GM20000 (cell line): ENCODE measurements around the gene RNF114.

Experiments
- DNase-seq: peaks from one replicate; pipeline ENCODE4 v3.0.0; 2012; ENCODE audit warnings: low spot score
- TF ChIP-seq, protein P1 (sequence below): IDR thresholded peaks from 2 replicates; pipeline ENCODE4 v1.5.1; 2012; ENCODE audit warnings: mild to moderate bottlenecking, control low read depth; ENCODE audit errors: extremely low read depth, missing control alignments

RNF114 gene

DNA sequence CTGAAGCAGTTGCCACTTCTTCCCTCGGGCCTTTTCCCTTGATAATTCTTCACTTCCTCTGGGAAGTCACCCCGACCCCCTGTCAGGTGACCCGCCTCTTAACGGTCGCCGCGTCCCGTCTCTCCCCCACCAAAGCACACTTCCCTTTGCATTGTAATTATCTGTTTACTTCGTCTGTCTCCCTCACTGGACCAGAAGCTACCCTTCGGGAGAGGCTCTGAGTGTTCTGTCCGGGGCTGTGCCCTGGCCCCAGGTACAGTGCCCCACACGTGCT, 45.8 kb downstream of the RNF114 start:
- no peak for DNase-seq
- TF ChIP-seq, protein P1, sequence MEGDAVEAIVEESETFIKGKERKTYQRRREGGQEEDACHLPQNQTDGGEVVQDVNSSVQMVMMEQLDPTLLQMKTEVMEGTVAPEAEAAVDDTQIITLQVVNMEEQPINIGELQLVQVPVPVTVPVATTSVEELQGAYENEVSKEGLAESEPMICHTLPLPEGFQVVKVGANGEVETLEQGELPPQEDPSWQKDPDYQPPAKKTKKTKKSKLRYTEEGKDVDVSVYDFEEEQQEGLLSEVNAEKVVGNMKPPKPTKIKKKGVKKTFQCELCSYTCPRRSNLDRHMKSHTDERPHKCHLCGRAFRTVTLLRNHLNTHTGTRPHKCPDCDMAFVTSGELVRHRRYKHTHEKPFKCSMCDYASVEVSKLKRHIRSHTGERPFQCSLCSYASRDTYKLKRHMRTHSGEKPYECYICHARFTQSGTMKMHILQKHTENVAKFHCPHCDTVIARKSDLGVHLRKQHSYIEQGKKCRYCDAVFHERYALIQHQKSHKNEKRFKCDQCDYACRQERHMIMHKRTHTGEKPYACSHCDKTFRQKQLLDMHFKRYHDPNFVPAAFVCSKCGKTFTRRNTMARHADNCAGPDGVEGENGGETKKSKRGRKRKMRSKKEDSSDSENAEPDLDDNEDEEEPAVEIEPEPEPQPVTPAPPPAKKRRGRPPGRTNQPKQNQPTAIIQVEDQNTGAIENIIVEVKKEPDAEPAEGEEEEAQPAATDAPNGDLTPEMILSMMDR, result no peak

DNA sequence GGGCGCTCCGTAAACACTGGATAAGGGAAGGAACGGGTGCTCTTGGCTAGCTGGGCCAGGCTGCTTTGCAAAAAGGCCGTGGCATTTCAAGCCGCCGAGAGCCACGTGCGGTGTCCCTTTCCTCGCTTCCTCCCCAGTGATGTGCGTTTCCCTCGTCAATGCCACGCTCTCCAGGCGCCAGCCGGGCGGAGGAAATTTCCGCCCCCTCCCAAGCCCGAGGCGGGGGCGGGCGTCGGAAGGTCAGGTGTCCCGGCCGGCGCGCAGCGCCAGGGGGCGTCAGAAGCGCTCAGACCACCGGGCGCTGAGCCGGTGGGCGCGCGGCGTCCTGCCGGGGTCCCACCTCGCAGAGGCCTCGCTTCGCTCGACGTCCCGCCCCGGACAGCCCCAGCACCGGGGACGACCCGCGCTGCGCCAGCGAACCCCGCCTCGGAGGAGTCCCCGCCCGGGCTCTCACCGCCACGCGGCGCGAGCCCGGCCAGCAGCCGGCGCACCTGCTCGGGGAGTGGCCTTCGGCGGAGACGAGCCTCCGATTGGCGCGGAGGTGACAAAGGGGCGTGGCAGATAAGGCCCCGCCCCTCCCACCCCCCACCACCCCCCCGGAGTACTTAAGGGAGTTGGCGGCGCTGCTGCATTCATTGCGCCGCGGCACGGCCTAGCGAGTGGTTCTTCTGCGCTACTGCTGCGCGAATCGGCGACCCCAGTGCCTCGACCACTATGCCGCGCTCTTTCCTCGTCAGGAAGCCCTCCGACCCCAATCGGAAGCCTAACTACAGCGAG, 46.3 kb downstream of the RNF114 start, which contains the start of gene SNAI1:
Gene SNAI1 (plus strand): TSS at position 635 of the 777 bp plus-strand sequence. CDS start 80 bp downstream, at position 715.
- TF ChIP-seq, protein P1, result no peak

DNA sequence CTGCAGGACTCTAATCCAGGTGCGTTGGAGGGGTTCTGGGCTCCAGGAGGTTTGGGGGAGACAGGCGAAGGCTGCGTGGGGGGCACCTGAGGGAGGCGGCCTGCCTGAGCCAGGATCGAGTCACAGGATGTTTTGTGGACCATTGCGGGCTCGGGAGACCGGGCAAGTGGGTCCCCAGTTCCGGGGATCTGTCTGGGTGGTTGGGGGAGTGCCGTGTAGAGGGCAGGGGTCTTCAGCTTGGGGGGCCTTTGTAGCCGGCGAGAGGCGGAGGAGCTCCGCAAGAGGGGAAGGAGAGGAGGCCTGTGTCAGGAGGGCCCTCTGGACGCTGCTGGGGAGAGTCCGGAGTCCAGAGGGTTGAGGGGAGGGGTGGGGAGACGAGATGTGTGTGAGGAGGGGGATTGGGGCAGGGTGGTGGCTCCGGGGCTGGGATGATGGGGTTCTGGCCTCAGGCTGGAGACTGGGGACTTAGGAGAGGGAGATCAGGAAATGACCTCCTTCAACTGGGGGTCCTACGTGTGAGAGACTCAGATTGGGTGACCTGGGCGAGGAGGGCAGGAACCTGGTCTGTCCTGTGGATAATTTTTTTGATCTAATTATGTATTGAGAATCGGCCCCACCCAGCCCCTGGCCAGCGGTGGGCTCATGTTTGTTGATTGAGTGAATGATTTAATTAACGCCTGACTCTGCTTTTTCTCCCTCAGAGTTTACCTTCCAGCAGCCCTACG, 47.1 kb downstream of the RNF114 start:
- DNase-seq, result no peak

More for the DNA sequence above, 46.3 kb downstream of the RNF114 start, which contains the start of gene SNAI1:
- peak; percentile 99 for DNase-seq

DNA sequence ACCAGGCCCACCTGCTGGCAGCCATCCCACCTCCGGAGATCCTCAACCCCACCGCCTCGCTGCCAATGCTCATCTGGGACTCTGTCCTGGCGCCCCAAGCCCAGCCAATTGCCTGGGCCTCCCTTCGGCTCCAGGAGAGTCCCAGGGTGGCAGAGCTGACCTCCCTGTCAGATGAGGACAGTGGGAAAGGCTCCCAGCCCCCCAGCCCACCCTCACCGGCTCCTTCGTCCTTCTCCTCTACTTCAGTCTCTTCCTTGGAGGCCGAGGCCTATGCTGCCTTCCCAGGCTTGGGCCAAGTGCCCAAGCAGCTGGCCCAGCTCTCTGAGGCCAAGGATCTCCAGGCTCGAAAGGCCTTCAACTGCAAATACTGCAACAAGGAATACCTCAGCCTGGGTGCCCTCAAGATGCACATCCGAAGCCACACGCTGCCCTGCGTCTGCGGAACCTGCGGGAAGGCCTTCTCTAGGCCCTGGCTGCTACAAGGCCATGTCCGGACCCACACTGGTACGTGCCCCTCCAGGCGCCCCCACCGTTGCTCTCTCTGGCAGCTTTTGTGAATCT, 47.7 kb downstream of the RNF114 start:
- no peak for DNase-seq
- TF ChIP-seq, protein P1, result no peak

More for the DNA sequence above, 47.1 kb downstream of the RNF114 start:
- TF ChIP-seq, protein P1, result no peak

DNA sequence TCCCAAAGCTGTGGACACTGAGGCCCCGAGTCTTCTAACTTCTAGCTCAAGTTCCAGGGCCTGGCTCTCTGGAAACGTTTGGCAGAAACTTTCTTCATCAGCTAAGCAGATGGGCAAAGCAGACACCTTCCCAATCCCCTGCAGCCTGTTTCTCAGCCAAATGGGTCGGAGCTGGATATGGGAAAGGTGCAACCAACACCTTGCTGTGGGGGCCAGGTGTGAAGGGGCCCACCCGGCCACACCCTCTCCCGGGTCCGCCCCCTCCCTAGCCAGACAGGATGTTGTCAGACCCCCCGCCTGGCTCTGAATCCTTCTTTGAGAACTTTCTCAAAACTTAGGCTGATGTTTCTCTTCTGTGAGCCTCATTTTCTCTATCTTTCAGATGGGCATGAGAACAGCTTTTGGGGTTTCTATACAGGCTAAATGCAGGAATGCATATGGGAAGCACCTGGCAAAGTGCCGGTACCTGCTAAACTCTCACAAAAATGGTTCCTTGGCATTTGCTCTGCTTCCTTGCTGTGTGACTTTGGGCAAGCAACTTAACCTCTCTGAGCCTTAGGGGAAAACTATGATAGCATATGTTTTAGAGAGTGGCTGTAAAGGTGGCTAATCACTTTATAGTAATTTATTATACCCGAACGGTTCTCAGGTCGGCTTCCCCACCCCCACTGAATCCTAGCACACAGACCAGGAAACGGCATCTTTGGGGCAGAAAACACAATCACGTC, 48.4 kb downstream of the RNF114 start:
- TF ChIP-seq, protein P1, result no peak
- DNase-seq, result no peak

DNA sequence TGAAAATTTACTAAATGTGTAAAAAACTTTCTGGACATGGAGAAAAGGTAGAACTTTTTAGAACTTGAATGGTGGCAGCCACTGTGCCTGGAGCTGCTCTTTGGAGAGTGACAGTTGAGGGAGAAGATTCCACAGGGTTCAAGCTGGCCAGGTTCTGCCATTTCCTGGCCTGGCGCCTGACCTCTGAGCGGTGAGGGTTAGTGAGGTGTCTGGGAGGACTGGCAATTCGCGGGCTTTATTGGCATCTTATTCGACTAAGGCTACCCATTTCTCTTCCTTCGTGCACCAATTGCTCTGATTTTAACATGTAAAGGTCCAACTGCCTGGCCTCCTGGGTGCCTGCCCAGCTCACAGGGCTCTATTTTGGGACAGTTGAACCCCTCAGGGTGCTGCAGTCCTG, 49.0 kb downstream of the RNF114 start:
- TF ChIP-seq, protein P1, result no peak
- no peak for DNase-seq
